ENCODE measurements around the gene PHLPP1. TPM values are rescaled to one million over a fixed set of nuclear protein-coding genes. Genes with fewer than 3 reads are reported as not detected.
A peak's percentile ranks its signal among the peaks of the same experiment; 100 is the strongest.

PHLPP1 gene
- total and polyA plus RNA-seq, 2 of the 4 experiments (the other 2 are of a cell fraction) = 3.3 to 3.6 TPM

DNA sequence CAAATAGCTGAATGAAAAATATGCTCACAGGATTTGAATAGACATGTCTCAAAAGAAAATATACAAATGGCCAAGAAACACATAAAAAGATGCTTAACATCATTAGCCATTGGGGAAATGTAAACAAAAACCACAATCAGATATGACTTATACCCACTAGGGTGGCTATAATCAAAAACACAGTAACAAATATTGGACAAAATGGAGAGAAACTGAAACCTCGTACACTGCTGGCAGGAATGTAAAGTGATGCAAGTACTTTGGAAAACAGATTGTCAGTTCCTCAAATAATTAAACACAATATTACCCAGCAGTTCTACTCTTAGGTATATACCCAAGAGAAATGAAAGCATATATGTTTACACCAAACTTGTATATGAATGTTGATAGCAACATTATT is 213.0 kb downstream of the PHLPP1 start:
- WGBS, 2 experiments (ENCODE audit: extremely low coverage in 2 of 2, insufficient read length in 1 of 2) = no CpG with 5 or more reads among the region's 1 CpG
- Histone ChIP-seq H3K4me3 (ENCODE audit: insufficient read depth, low read depth, low read length) (no peak overlapping the region), H4K91ac (ENCODE audit: insufficient read depth, low read depth, low read length) (no peak overlapping the region), H4K8ac (ENCODE audit: low read depth in 2 of 2, low read length in 2 of 2) (no peak overlapping the region), H2AK9ac (replicated peaks; ENCODE audit: low read depth, low read length, poor library complexity) (no peak overlapping the region), H3K4me1 (ENCODE audit: control insufficient read depth, insufficient read depth, low read length) (no peaks in the 10 kb centered on the region), H2BK15ac (ENCODE audit: low read depth, low read length) (no peak overlapping the region), H3K9ac (ENCODE audit: low read depth, low read length) (no peak overlapping the region), H2BK120ac (ENCODE audit: low read depth, low read length) (no peak overlapping the region), H3K4ac (ENCODE audit: low read depth, low read length) (no peak overlapping the region), H3K36me3 (ENCODE audit: control insufficient read depth, insufficient read depth, low read length) (no peaks in the 10 kb centered on the region), H3K79me1 (ENCODE audit: low read depth in 1 of 2, low read length in 2 of 2) (no peaks in the 10 kb centered on the region), H2BK20ac (ENCODE audit: low read depth, low read length) (no peak overlapping the region), H3K56ac (ENCODE audit: extremely low read depth, insufficient read depth, low read length) (no peak overlapping the region), H3K27me3 (ENCODE audit: control insufficient read depth, insufficient read depth, low read length) (no peaks in the 10 kb centered on the region), H2AK5ac (ENCODE audit: low read depth, low read length) (no peak overlapping the region), H2BK5ac (ENCODE audit: low read depth, low read length, poor library complexity, severe bottlenecking) (no peak overlapping the region), H3K14ac (replicated peaks; ENCODE audit: low read depth, low read length) (no peak overlapping the region), H3K27ac (ENCODE audit: insufficient read depth, low read length) (no peak overlapping the region), H3K4me2 (ENCODE audit: low read depth, low read length) (peak overlapping the region; percentile 50; the same call in 1 of the 2 replicates), H3K18ac (ENCODE audit: low read depth, low read length) (no peak overlapping the region), H3K23ac (ENCODE audit: low read depth, low read length) (no peak overlapping the region), H4K20me1 (ENCODE audit: insufficient read depth, low read length) (no peaks in the 10 kb centered on the region), H3K9me3 (ENCODE audit: control insufficient read depth, insufficient read depth, low read length) (no peaks in the 10 kb centered on the region), H2AFZ (replicated peaks; ENCODE audit: low read length, poor library complexity) (no peak overlapping the region), H4K5ac (ENCODE audit: low read depth, low read length) (no peak overlapping the region), H3K9me1 (ENCODE audit: insufficient read depth, low read length) (no peaks in the 10 kb centered on the region)
- no TSS peak for BruUV-seq (replicated peaks)
- TF ChIP-seq MAZ (IDR thresholded peaks at IDR 0.05; ENCODE audit: borderline replicate concordance, low read depth, low read length) (no peak), BHLHE40 (IDR thresholded peaks at IDR 0.05; ENCODE audit: low read depth, low read length) (no peak), RCOR1 (IDR thresholded peaks at IDR 0.05; ENCODE audit: insufficient replicate concordance, low read length) (no peak), CEBPB (IDR thresholded peaks at IDR 0.05; ENCODE audit: low read depth, low read length) (0 out of 2 replicates have a peak, but pooled peaks have one; percentile 28)
- TF ChIP-seq, protein P1, sequence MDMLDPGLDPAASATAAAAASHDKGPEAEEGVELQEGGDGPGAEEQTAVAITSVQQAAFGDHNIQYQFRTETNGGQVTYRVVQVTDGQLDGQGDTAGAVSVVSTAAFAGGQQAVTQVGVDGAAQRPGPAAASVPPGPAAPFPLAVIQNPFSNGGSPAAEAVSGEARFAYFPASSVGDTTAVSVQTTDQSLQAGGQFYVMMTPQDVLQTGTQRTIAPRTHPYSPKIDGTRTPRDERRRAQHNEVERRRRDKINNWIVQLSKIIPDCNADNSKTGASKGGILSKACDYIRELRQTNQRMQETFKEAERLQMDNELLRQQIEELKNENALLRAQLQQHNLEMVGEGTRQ (IDR thresholded peaks at IDR 0.05; ENCODE audit: low read depth, low read length) = no peak
- TF ChIP-seq, protein P2, sequence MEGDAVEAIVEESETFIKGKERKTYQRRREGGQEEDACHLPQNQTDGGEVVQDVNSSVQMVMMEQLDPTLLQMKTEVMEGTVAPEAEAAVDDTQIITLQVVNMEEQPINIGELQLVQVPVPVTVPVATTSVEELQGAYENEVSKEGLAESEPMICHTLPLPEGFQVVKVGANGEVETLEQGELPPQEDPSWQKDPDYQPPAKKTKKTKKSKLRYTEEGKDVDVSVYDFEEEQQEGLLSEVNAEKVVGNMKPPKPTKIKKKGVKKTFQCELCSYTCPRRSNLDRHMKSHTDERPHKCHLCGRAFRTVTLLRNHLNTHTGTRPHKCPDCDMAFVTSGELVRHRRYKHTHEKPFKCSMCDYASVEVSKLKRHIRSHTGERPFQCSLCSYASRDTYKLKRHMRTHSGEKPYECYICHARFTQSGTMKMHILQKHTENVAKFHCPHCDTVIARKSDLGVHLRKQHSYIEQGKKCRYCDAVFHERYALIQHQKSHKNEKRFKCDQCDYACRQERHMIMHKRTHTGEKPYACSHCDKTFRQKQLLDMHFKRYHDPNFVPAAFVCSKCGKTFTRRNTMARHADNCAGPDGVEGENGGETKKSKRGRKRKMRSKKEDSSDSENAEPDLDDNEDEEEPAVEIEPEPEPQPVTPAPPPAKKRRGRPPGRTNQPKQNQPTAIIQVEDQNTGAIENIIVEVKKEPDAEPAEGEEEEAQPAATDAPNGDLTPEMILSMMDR (conservative IDR thresholded peaks at IDR 0.05; ENCODE audit: low read depth, low read length) = peak; percentile 23; the same call in 1 of the 2 replicates
- ChIA-PET POLR2A (ENCODE audit: unreplicated experiment) (no interaction called here), CTCF (no interaction called here)
- in situ Hi-C loops (cut with MboI; ENCODE audit: low sequenced_read_pairs) = no loop called here
- dilution Hi-C loops (cut with HindIII; ENCODE audit: low sequenced_read_pairs, unreplicated experiment) = no loop called here
- peak; percentile 33 for DNase-seq
- peak; percentile 74 for ATAC-seq (ENCODE audit: low read depth)
- intact Hi-C loops (cut with micrococcal nuclease) = no loop called here

Measured in IMR-90 (cell line).